Measurements from ENCODE around the gene SKI. TPM values are rescaled to one million over a fixed set of nuclear protein-coding genes. Genes with fewer than 3 reads are reported as not detected.

The SKI gene
- total and polyA plus RNA-seq, 10 of the 15 experiments (the other 5 are each of a cell fraction or from before 2014, with no cell fraction given), result 0.03 to 14.9 (median 0.96) TPM

- CTCF ChIA-PET, result no interaction called here
- in situ Hi-C loops (cut with MboI), result no loop called here
- SMC1A ChIA-PET (ENCODE audit: uncharacterized antibody, unreplicated experiment), result no interaction called here
- H2AFZ ChIP-seq (ENCODE audit: control insufficient read depth, low read depth, low read length), result peak overlapping the region; percentile 66
- peak overlapping the region; percentile 30; the same call in 1 of the 2 replicates for H3K27ac ChIP-seq (ENCODE audit: control insufficient read depth, insufficient read depth)
- 0 out of 2 replicates have a peak, but pooled peaks cover 8% of the 10 kb centered on the region for H4K20me1 ChIP-seq (ENCODE audit: control insufficient read depth, insufficient read depth)
- H3K9me3 ChIP-seq (replicated peaks; ENCODE audit: control insufficient read depth, insufficient read depth, low read length), result no peaks in the 10 kb centered on the region
- peak; percentile 41 for DNase-seq (ENCODE audit: low read depth, low spot score)
- no TSS peak for BruUV-seq (replicated peaks)
- RAD21 ChIA-PET (ENCODE audit: unreplicated experiment), result interaction anchor here (0.5 to 3.3 kb wide), 3 partner anchors 33 to 299 kb away, joined by 3 to 9 read pairs (median 6); partner anchors contain the start of genes FAAP20 and PANK4
- ATAC-seq, result peak; percentile 95
- WGBS (ENCODE audit: insufficient coverage, insufficient replicate concordance, low lambda C conversion rate, missing lambda C conversion rate), result under 1% methylated on average over 55 of the region's 129 CpGs
- intact Hi-C loops (cut with micrococcal nuclease; ENCODE audit: unreplicated experiment), result loop anchor here (5.0 kb wide), 1 partner anchor 85 kb away; no protein-coding TSS in a partner anchor
- no peaks in the 10 kb centered on the region for H3K27me3 ChIP-seq (replicated peaks in 1 of 2; ENCODE audit: control insufficient read depth in 2 of 2, insufficient read depth in 2 of 2, low read length in 1 of 2)
- H3K4me2 ChIP-seq (ENCODE audit: control insufficient read depth, insufficient read depth), result peak overlapping the region; percentile 52; the same call in 1 of the 2 replicates
- peaks cover 14% of the 10 kb centered on the region for H3K4me1 ChIP-seq (ENCODE audit: control insufficient read depth, insufficient read depth, low read length)
- H3K9ac ChIP-seq (ENCODE audit: control insufficient read depth, insufficient read depth, low read length), result peak overlapping the region; percentile 66
- no peaks in the 10 kb centered on the region; a peak in 1 of 4 replicates for H3K36me3 ChIP-seq (ENCODE audit: control insufficient read depth in 2 of 2, insufficient read depth in 2 of 2, low read length in 1 of 2)
- peak; percentile 88 for FAIRE-seq
- peaks cover 37% of the 10 kb centered on the region for H3K79me2 ChIP-seq (ENCODE audit: control insufficient read depth, insufficient read depth, low read length)
- POLR2A ChIA-PET, result interaction anchor here (0.6 to 1.0 kb wide), 2 partner anchors 28 to 103 kb away, joined by 3 to 6 read pairs; no protein-coding TSS in a partner anchor
- peak overlapping the region; percentile 65; the same call in 1 of the 2 replicates for H3K4me3 ChIP-seq
- peak; percentile 91 for TF ChIP-seq TAF1 (IDR thresholded peaks at IDR 0.05; ENCODE audit: borderline replicate concordance, low read depth, low read length)
- peak; percentile 62 for TF ChIP-seq NR2F1 (conservative IDR thresholded peaks at IDR 0.05)
- peak; percentile 33; the same call in 1 of the 2 replicates for TF ChIP-seq POLR2AphosphoS2 (IDR thresholded peaks at IDR 0.05; ENCODE audit: low read depth, low read length)
- peak; percentile 95 for TF ChIP-seq DPF2 (IDR thresholded peaks at IDR 0.05)
- peak in 1 of 2 experiments; percentile 79; a peak in 2 of 4 replicates for TF ChIP-seq BHLHE40 (IDR thresholded peaks at IDR 0.05; ENCODE audit: borderline replicate concordance in 1 of 2, low read depth in 2 of 2, low read length in 1 of 2)
- peak; percentile 60; the same call in 1 of the 2 replicates for TF ChIP-seq ZNF687 (IDR thresholded peaks at IDR 0.05)
- no peak for TF ChIP-seq ZNF592 (IDR thresholded peaks at IDR 0.05)
- no peak for TF ChIP-seq MTA3 (IDR thresholded peaks at IDR 0.05; ENCODE audit: borderline replicate concordance, low read length)
- TF ChIP-seq RB1 (IDR thresholded peaks at IDR 0.05; ENCODE audit: borderline replicate concordance), result peak; percentile 78; the same call in 1 of the 2 replicates
- TF ChIP-seq LARP7 (IDR thresholded peaks at IDR 0.05), result peak; percentile 93
- peak; percentile 99 for TF ChIP-seq GATAD2B (conservative IDR thresholded peaks at IDR 0.05; ENCODE audit: low read depth)
- peak; percentile 51; the same call in 1 of the 2 replicates for TF ChIP-seq ZNF217 (IDR thresholded peaks at IDR 0.05)
- no peak for TF ChIP-seq NFYA (IDR thresholded peaks at IDR 0.05; ENCODE audit: borderline replicate concordance, low read depth, low read length)
- no peak for TF ChIP-seq JUND (IDR thresholded peaks at IDR 0.05; ENCODE audit: low read depth, low read length)
- TF ChIP-seq TCF12 (IDR thresholded peaks at IDR 0.05; ENCODE audit: low read depth, low read length), result peak; percentile 54; the same call in 1 of the 2 replicates
These were observed 568 bp upstream of the SKI start for GRCh38 chr1:2227346-2228156.
